Endothelial cell of umbilical vein (primary cell): ENCODE measurements around the gene ATXN7L1. TPM values are rescaled to one million over a fixed set of nuclear protein-coding genes. Genes with fewer than 3 reads are reported as not detected.

Experiments
- BruUV-seq: library from RNA; stranded (reverse); fragments of 400-500 nt; replicated peaks from 2 replicates; lab custom pipeline; 2021; lab: Mats Ljungman, UMichigan
- CTCF ChIA-PET: fragments of 300-600, 350-600 bp; sonication (Branson Sonifier 250); formaldehyde crosslinking; loops from one replicate; lab custom pipeline; 2021; ENCODE audit warnings: antibody characterized with exemption, inconsistent platforms; lab: Charles Lee
- POLR2A ChIA-PET: fragments of 300-600, 350-600 bp; sonication (Branson Sonifier 250); formaldehyde crosslinking; loops from one replicate; lab custom pipeline; 2021; ENCODE audit warnings: antibody characterized with exemption, inconsistent platforms; lab: Charles Lee
- DNase-seq: peaks from one replicate; pipeline ENCODE4 v3.0.0-alpha.2; 2011; ENCODE audit warnings: low read depth, low spot score
- FAIRE-seq: peaks from 2 replicates; lab custom pipeline; 2011; peaks lifted over from hg19 to GRCh38; lab: Jason Lieb, UNC
- H2AFZ ChIP-seq: 2 replicates; pipeline ENCODE4 v1.6.0; 2012; ENCODE audit warnings: low read depth, low read length, control low read depth, inconsistent platforms
- H3K27ac ChIP-seq: 2 replicates; pipeline ENCODE4 v1.5.1; 2011; ENCODE audit warnings: low read depth, mild to moderate bottlenecking, control low read depth, low read length, moderate library complexity; ENCODE audit not compliant: insufficient read depth
- H3K27me3 ChIP-seq, 2 experiments: 2 replicates each; pipeline versions ENCODE4 v1.6.0 to v1.6.1; 2011; ENCODE audit warnings: low read length in 2 of 2, mixed read lengths in 1 of 2; ENCODE audit not compliant: control insufficient read depth in 2 of 2, insufficient read depth in 2 of 2
- H3K36me3 ChIP-seq, 2 experiments: 2 replicates in 1 of 2; 3 replicates in 1 of 2; pipeline ENCODE4 v1.5.1; 2011; ENCODE audit warnings: low read length in 2 of 2, mild to moderate bottlenecking in 1 of 2, moderate library complexity in 1 of 2; ENCODE audit not compliant: control insufficient read depth in 2 of 2, insufficient read depth in 2 of 2; ENCODE audit errors: extremely low read depth in 1 of 2
- H3K4me1 ChIP-seq: 3 replicates; pipeline ENCODE4 v1.5.1; 2011; ENCODE audit warnings: mild to moderate bottlenecking, low read length; ENCODE audit not compliant: control insufficient read depth, insufficient read depth; ENCODE audit errors: extremely low read depth
- H3K4me2 ChIP-seq: 2 replicates; pipeline ENCODE4 v1.6.1; 2011; ENCODE audit warnings: low read length, control low read depth, mixed read lengths; ENCODE audit not compliant: insufficient read depth
- H3K4me3 ChIP-seq, 3 experiments: fragments of 200-600 bp in 1 of 3; sonication (generic), shearing (Covaris generic) in 1 of 3; replicated peaks in 1 of 3; 2 replicates each; pipeline ENCODE4 v1.5.1; 2011 to 2016; ENCODE audit warnings: control low read depth in 3 of 3, low read length in 3 of 3, mild to moderate bottlenecking in 2 of 3, inconsistent platforms in 1 of 3, low read depth in 1 of 3, moderate library complexity in 1 of 3; ENCODE audit not compliant: insufficient read depth in 1 of 3
- H3K79me2 ChIP-seq: 2 replicates; pipeline ENCODE4 v1.6.0; 2012; ENCODE audit warnings: low read length, inconsistent platforms; ENCODE audit not compliant: control insufficient read depth, insufficient read depth
- H3K9ac ChIP-seq: replicated peaks from 2 replicates; pipeline ENCODE3; 2011; ENCODE audit warnings: low read length, control low read depth; ENCODE audit not compliant: insufficient read depth; ENCODE audit errors: extremely low read depth
- H3K9me1 ChIP-seq: replicated peaks from 3 replicates; pipeline ENCODE4 v1.6.0; 2011; ENCODE audit warnings: mild to moderate bottlenecking, low read length; ENCODE audit not compliant: control insufficient read depth, insufficient read depth; ENCODE audit errors: extremely low read depth
- H3K9me3 ChIP-seq: replicated peaks from 2 replicates; pipeline ENCODE4 v1.5.1; 2012; ENCODE audit warnings: low read length, inconsistent platforms; ENCODE audit not compliant: control insufficient read depth, insufficient read depth
- H4K20me1 ChIP-seq: replicated peaks from 2 replicates; pipeline ENCODE3; 2011; ENCODE audit warnings: mild to moderate bottlenecking, low read length; ENCODE audit not compliant: control insufficient read depth, insufficient read depth; ENCODE audit errors: extremely low read depth
- CTCF ChIP-seq, 2 donors: IDR thresholded peaks; 1 replicate in 1 of 2; 2 replicates in 1 of 2; pipeline ENCODE4 v1.5.1; 2011; ENCODE audit warnings: low read length in 2 of 2, mild to moderate bottlenecking in 2 of 2, moderate library complexity in 2 of 2, control low read depth in 1 of 2, inconsistent platforms in 1 of 2, low read depth in 1 of 2; ENCODE audit not compliant: insufficient read depth in 1 of 2; ENCODE audit errors: extremely low read depth in 1 of 2
- EZH2 ChIP-seq: IDR thresholded peaks from 2 replicates; pipeline ENCODE4 v1.6.1; 2012; ENCODE audit warnings: borderline replicate concordance, low read depth, mild to moderate bottlenecking, moderate library complexity, low read length, inconsistent platforms; ENCODE audit not compliant: severe bottlenecking
- FOS ChIP-seq: IDR thresholded peaks from 2 replicates; pipeline ENCODE4 v1.6.1; 2011; ENCODE audit warnings: mild to moderate bottlenecking, low read length, moderate library complexity, borderline replicate concordance; ENCODE audit not compliant: insufficient read depth
- GATA2 ChIP-seq: IDR thresholded peaks from 2 replicates; pipeline ENCODE4 v1.7.0; 2011; ENCODE audit warnings: low read depth, mild to moderate bottlenecking, moderate library complexity, mixed read lengths, low read length; ENCODE audit not compliant: insufficient read length, insufficient read depth
- JUN ChIP-seq: IDR thresholded peaks from 2 replicates; pipeline ENCODE4 v1.6.1; 2011; ENCODE audit warnings: borderline replicate concordance, low read depth; ENCODE audit not compliant: insufficient read length, insufficient read depth
- MYC ChIP-seq: IDR thresholded peaks from one replicate; pipeline ENCODE4 v1.6.1; 2011; ENCODE audit warnings: mild to moderate bottlenecking, low read depth, low read length
- POLR2A ChIP-seq: IDR thresholded peaks from 2 replicates; pipeline ENCODE4 v1.6.1; 2012; ENCODE audit warnings: low read depth, mild to moderate bottlenecking, control low read depth, low read length
- POLR2AphosphoS5 ChIP-seq: IDR thresholded peaks from 2 replicates; pipeline ENCODE4 v1.6.1; 2012; ENCODE audit warnings: low read depth, mild to moderate bottlenecking, control low read depth, low read length, moderate library complexity; ENCODE audit not compliant: insufficient read depth
- dilution Hi-C: fragments of 300-500 bp; cut with MboI; formaldehyde crosslinking; loops from one replicate; pipeline ENCODE4 v1.15.0; 2019; ENCODE audit warnings: low sequenced_read_pairs; ENCODE audit not compliant: extremely low pct_ligation_motif_present
- intact Hi-C: fragments of 100-400 bp; cut with micrococcal nuclease; formaldehyde crosslinking; loops from one replicate; pipeline ENCODE4 v1.10.0; 2022
- polyA plus RNA-seq, 4 experiments: library from polyadenylated mRNA; depleted of rRNA in 3 of 4; stranded (reverse) in 3 of 4; unstranded in 1 of 4; fragments of >200 nt; gene quantifications; 2 replicates each; pipeline versions ENCODE4 v1.2.1 to v1.2.3, GENCODE V29; 2011 to 2012; ENCODE audit warnings: missing spikeins in 1 of 4
- total RNA-seq: library from RNA; stranded (reverse); gene quantifications from 2 replicates; pipeline ENCODE4 v1.2.3, GENCODE V29; 2021
- TF ChIP-seq, protein P1 (sequence below): IDR thresholded peaks from 2 replicates; pipeline ENCODE4 v1.6.1; 2011; ENCODE audit not compliant: insufficient read depth, insufficient read length

The ATXN7L1 gene
- total and polyA plus RNA-seq, 2 donors (not counting 3 experiments of a cell fraction or from before 2014, with no cell fraction given), result 4.6 to 15.6 TPM

DNA sequence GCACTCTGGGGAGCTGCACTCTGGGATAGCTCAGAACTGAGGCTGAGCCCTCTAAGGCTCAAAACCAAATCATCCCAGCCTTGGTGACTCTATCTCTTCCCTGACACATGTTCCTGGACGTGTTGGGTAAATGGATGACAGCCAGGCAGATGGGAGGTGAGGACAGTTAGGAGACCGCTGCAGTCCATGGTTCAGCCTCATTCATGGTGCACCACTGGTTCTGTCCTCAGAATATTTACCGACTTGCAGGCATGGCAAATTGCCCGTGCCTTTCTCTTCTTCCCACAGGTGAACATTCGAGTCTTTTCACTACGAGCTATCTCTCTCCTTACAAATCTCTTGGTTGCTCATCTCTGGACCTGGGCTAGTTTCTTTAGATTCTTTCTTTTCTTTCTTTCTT, 214.8 kb downstream of the ATXN7L1 start:
- no peaks in the 10 kb centered on the region for H3K27me3 ChIP-seq
- H3K79me2 ChIP-seq, result no peaks in the 10 kb centered on the region
- no peaks in the 10 kb centered on the region for H3K4me1 ChIP-seq
- ChIA-PET POLR2A (no interaction called here), CTCF (interaction anchor here (1.2 to 3.2 kb wide), 2 partner anchors 9 to 11 kb away, joined by 3 to 11 read pairs; no protein-coding TSS in a partner anchor)
- H3K4me2 ChIP-seq, result no peak overlapping the region
- H2AFZ ChIP-seq, result no peak overlapping the region
- no peak overlapping the region for H3K4me3 ChIP-seq
- no TSS peak for BruUV-seq
- intact Hi-C loops, result no loop called here
- H3K36me3 ChIP-seq, result no peaks in the 10 kb centered on the region
- H3K9me1 ChIP-seq, result no peaks in the 10 kb centered on the region
- no peak overlapping the region for H3K9ac ChIP-seq
- H4K20me1 ChIP-seq, result no peaks in the 10 kb centered on the region
- no peak for TF ChIP-seq GATA2
- TF ChIP-seq EZH2, result no peak
- no peak for TF ChIP-seq MYC
- TF ChIP-seq POLR2A, result no peak
- no peak for TF ChIP-seq CTCF (IDR thresholded peaks at IDR 0.05; ENCODE audit: extremely low read depth in 1 of 2, insufficient read depth in 1 of 2, low read depth in 1 of 2, low read length in 2 of 2)
- TF ChIP-seq POLR2AphosphoS5, result no peak
- TF ChIP-seq FOS, result no peak
- TF ChIP-seq, protein P1, sequence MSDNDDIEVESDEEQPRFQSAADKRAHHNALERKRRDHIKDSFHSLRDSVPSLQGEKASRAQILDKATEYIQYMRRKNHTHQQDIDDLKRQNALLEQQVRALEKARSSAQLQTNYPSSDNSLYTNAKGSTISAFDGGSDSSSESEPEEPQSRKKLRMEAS, result no peak
- TF ChIP-seq JUN, result no peak
- no peaks in the 10 kb centered on the region for H3K9me3 ChIP-seq
- FAIRE-seq (no peak), DNase-seq (no peak)
- dilution Hi-C loops, result no loop called here
- no peak overlapping the region for H3K27ac ChIP-seq
